Muscle layer of colon (tissue), 2 donors: ENCODE results near the gene POTEC.
"Not testable (repeated sequence)": the region's sequence is repeated elsewhere in the genome, so short reads cannot be mapped to it uniquely, and the experiment has no call there.

Experiments
- H3K27ac ChIP-seq: one replicate; pipeline ENCODE4 v1.7.0; 2013; ENCODE audit warnings: low read depth, mild to moderate bottlenecking, low read length, moderate library complexity
- H3K27me3 ChIP-seq, 2 donors: one replicate each; pipeline ENCODE4 v1.7.0; 2013; ENCODE audit warnings: low read length in 2 of 2, mild to moderate bottlenecking in 2 of 2; ENCODE audit not compliant: insufficient read depth in 2 of 2, control insufficient read depth in 1 of 2
- H3K36me3 ChIP-seq: one replicate; pipeline ENCODE4 v1.7.0; 2013; ENCODE audit warnings: mild to moderate bottlenecking, low read length; ENCODE audit not compliant: insufficient read depth
- H3K4me1 ChIP-seq: one replicate; pipeline ENCODE4 v1.7.0; 2013; ENCODE audit warnings: mild to moderate bottlenecking, low read length; ENCODE audit not compliant: insufficient read depth
- H3K4me3 ChIP-seq, 2 donors: one replicate each; pipeline ENCODE4 v1.7.0; 2013; ENCODE audit warnings: low read length in 2 of 2, low read depth in 1 of 2, mild to moderate bottlenecking in 1 of 2, moderate library complexity in 1 of 2
- H3K9ac ChIP-seq: one replicate; pipeline ENCODE4 v1.7.0; 2013; ENCODE audit warnings: low read length
- H3K9me3 ChIP-seq: one replicate; pipeline ENCODE4 v1.7.0; 2013; ENCODE audit warnings: mild to moderate bottlenecking, low read length
- donor health status: abdominal sarcoma.
- donor health status: Adenocarcinoma of cecum.

Gene POTEC

DNA sequence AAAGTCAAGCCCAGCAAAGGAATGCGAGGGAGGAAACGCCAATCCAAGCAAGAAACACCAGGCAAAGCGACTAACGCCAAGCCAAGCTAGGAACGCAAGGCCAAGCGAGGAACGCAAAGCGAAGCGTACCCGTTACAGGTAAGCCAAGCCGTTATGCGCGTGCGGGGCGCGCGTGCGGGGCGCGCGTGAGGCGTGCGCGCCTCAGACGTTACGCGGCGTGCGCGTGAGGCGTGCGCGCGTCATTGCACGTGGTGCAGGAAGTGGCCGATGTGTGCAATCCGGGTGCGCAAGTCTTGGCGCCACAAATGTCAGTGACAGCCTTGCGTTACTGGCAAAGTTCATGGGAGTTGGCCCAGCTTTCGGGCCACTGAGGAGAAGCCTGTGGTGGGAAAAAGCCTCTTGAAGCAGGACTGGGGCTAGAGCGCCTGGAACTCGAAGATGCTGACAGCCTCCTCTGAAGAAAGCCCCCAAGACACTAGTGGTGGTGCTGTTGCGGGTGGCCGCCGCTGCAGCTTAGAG lies at the start of gene POTEC:
TSS of gene POTEC (minus strand) at position 155 of the 519 bp plus-strand sequence. CDS start 454 bp downstream, outside the sequence.
- not testable (repeated sequence) for H3K9me3 ChIP-seq, H3K27me3 ChIP-seq, H3K4me1 ChIP-seq, H3K9ac ChIP-seq, H3K27ac ChIP-seq, H3K36me3 ChIP-seq, H3K4me3 ChIP-seq

DNA sequence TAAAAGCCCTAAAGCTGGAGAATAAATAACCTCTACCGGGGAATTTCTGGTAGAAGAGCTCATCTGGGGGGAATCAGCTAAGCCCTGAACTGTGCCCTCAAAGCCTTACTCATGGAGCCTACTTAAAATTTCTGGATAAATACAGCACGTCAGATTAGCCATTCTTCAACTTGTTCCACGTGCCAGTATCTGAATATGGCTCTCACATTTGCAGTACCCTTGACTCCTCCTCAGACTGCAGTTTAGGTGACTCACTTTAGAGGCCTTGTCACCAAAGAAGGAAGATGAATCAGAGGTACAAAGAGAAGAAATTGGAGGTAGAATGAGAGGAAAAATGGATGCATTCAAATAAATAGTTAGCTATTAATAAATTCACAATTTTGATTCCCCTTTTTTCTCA lies 34.6 kb upstream of the POTEC start:
- no peak overlapping the region for H3K4me3 ChIP-seq
- no peaks in the 10 kb centered on the region for H3K27me3 ChIP-seq
- H3K4me1 ChIP-seq, result no peaks in the 10 kb centered on the region
- H3K9ac ChIP-seq, result no peak overlapping the region
- no peaks in the 10 kb centered on the region for H3K9me3 ChIP-seq
- no peak overlapping the region for H3K27ac ChIP-seq
- no peaks in the 10 kb centered on the region for H3K36me3 ChIP-seq

DNA sequence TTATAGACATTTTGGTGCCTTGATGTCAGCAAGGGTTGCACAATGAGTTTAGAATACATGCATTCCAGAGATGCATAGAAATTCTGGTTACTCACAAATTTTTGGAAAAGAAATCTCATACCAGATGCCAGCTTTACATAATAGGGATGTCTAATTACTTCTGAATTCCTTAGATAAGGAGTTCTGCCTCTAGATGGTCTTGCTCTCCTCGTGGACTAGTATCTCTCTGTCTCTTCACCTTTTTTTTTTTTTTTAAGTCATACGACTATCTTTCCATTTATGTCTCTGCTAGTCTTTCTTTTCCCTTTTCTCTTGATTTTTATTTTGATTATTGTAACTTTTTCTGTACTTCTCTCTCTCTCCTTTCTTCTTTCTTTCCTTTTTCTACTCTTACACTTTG lies 16.1 kb upstream of the POTEC start:
- H3K4me3 ChIP-seq, H3K36me3 ChIP-seq, H3K27ac ChIP-seq, H3K9me3 ChIP-seq, H3K4me1 ChIP-seq, H3K9ac ChIP-seq, H3K27me3 ChIP-seq: not testable (repeated sequence)

DNA sequence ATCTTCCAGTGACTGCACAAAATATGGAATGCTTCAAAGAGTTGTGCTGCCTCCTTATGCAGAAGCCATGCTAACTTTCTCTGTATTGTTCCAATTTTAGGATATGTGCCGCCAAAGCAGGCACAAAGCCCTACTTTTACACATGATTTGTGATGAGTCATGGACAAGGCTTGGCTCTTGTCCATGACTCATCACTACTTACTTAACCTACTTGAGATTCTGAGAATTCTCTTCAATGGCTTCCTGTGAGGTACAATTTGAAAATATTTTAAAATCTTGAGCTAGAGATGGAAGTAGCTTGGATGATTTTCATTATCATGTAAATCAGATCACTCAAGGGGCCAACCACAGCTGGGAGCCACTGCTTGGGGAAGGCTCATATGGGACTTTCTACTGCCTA lies 11.7 kb downstream of the POTEC start:
- not testable (repeated sequence) for H3K9ac ChIP-seq, H3K27ac ChIP-seq, H3K27me3 ChIP-seq, H3K4me3 ChIP-seq, H3K9me3 ChIP-seq, H3K4me1 ChIP-seq, H3K36me3 ChIP-seq

DNA sequence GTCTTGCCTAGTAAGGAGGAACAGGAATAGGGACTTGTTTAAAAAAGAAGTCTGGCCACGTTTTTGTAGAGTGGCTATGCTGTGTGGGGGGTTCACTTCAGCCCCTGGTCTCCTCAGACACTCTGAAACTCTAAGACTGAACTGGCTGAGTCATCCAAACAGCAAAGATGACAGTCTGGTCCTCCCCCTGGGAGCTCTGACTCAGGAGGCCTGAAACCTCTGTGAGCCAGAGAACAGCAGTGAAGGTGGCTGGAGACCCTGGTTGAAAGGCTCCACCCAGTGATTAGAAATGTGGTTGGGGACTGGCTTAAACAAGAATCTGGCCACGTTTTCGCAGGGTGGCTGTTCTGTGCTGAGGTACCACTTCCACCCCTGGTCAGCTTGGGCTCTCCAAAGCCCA lies 32.7 kb downstream of the POTEC start:
- H3K4me3 ChIP-seq, H3K36me3 ChIP-seq, H3K9me3 ChIP-seq, H3K9ac ChIP-seq, H3K4me1 ChIP-seq, H3K27me3 ChIP-seq, H3K27ac ChIP-seq: not testable (repeated sequence)

DNA sequence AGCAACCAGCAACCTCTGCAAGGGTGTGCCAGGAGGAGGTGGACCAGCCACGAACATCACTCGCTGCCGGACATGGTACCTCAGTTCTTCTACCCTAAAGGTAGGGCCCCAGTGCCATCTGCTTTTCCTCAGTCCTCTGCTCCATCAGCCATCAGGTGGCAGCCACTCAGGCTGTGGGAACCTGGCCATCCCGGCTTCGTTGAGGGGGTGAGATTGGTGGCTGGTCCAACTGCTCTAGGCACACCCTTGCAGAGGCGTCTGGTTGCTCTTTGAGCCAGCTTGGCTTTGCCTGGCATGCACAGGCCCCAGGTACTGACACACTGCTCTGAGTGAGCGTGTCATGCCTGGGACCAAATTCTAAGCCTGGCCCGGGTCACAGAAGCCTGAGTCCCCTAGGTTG lies 39.7 kb downstream of the POTEC start:
- H3K4me1 ChIP-seq, H3K27me3 ChIP-seq, H3K27ac ChIP-seq, H3K9ac ChIP-seq, H3K36me3 ChIP-seq, H3K9me3 ChIP-seq, H3K4me3 ChIP-seq: not testable (repeated sequence)

DNA sequence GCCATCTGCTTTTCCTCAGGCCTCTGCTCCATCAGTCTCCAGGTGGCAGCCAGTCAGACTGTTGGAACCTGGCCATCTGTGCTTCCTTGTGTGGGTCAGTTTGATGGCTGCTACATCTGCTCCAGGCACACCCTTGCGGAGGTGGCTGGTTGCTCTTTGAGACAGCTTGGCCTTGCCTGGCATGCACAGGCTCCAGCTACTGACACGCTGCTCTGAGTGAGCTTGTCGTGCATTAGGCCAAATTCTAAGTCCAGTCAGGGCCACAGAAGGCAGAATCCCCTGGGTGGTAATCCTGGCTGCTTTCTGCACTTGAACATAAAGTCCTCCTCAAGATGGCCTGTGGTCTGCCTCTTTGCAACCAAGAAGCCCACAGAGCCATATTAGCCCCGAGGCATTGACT lies 41.5 kb downstream of the POTEC start:
- H3K9me3 ChIP-seq, H3K27ac ChIP-seq, H3K4me1 ChIP-seq, H3K9ac ChIP-seq, H3K27me3 ChIP-seq, H3K36me3 ChIP-seq, H3K4me3 ChIP-seq: not testable (repeated sequence)

DNA sequence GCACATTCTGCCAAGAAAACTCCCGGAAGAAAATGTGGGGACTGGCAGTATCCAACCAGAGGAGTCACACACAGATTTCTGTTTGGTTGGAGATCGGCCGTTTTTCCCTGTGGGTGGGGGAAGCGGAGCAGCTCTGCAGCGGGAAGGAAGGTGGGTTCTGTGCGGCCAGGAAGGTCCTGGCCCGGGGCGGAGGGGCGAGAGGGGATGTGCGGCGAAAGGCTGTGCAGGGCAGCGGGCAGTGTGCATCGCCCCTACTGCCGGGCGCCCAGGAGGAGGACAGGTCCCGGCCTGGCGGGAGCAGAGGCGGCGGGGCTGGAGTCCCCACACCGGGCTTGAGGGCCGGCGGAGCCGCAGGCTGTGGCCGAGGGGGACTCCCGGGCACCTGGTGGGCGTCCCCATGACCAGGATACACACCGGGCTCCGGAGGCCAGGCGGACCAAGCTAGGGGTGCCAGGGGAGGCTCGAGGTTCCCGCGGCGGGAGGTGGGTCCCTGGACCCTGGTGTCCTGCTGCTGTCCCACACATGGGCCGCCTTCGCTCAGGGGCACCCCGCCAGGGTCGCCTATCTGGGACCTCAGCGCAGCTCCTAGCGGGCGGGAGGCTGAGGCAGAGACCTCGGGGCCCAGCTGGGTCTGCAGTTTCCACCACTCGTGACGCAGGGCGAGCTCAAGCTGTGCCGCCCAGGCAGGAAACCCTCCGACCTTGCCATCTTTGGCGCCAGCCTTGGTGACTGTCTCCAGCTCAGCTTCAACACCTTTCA lies 54.0 kb downstream of the POTEC start:
- not testable (repeated sequence) for H3K9ac ChIP-seq, H3K27me3 ChIP-seq, H3K4me1 ChIP-seq, H3K9me3 ChIP-seq, H3K36me3 ChIP-seq, H3K27ac ChIP-seq, H3K4me3 ChIP-seq

DNA sequence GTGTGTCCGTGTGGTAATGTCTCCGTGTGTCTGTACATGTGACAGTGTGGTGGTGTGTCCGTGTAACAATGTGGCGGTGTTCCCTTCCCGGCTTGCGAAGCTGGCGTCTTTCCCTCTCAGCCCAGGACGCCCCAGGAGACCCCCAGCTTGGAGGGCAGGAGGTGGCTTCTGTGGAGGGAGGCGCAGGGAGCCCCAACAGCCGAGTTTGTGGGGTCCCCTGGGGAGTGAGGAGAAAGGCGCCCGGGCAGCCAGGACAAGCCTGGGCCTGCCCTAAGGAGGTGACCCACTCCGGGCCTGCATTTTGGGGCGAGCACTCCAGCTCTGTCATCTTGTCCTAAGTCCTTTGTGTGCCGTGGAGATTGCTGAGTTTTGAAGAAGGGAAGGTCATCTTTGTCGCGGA lies 54.6 kb downstream of the POTEC start:
- H3K4me1 ChIP-seq, H3K36me3 ChIP-seq, H3K9me3 ChIP-seq, H3K27me3 ChIP-seq, H3K4me3 ChIP-seq, H3K9ac ChIP-seq, H3K27ac ChIP-seq: not testable (repeated sequence)

DNA sequence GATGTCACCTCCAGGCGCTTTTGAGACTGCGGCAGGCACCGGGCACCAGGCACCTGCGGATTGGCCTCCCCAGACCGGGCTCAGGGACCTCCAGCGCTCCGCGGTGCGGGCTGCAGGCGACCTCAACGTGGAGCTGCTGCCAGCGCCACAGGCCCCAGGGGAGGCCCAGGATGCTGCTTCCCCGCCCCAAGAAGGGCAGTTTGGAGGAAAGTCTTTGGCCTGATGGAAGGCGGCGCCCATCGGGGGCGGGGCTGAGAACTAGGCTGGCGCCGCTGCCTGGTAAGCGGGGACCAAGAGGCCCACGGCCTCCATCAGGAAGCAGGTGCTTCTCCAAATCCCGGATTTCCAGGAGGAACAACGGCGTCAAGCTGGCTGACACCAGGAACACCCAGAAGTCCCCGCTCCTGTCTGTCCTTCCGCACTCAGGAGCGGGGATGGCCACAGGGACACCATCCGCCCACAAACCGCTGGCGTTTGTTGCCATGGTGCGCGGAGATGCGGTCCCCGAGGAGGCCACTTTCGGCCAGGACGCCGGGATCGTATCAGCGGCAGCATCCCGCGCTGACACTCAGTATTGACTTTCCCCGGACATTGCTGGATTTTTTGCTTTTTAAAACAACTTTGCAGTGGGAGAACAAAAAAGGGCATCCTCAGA lies 56.3 kb downstream of the POTEC start:
- not testable (repeated sequence) for H3K9me3 ChIP-seq

DNA sequence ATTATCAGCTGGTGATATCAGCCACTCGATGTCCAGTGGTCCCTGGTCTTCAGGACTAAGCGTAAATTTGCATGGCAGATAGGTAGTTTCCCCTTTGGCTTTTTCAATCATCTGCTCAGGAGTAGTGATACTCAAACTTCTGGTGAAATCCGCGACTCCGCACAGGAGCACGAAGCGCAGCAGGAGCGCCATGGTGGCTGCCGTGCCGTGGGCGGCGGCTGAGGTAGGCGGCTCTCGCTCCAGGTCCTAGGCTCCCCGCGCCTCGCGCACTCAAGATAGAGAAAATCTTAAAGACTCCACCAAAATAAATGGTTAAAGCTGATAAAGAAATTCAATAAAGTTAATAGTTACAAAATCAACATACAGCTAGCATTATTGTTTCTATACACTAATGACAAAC lies 64.3 kb downstream of the POTEC start:
- H3K9ac ChIP-seq, H3K36me3 ChIP-seq, H3K4me3 ChIP-seq, H3K9me3 ChIP-seq, H3K27ac ChIP-seq, H3K27me3 ChIP-seq, H3K4me1 ChIP-seq: not testable (repeated sequence)

More for the DNA sequence above, 56.3 kb downstream of the POTEC start:
- not testable (repeated sequence) for H3K9ac ChIP-seq, H3K4me3 ChIP-seq, H3K36me3 ChIP-seq, H3K4me1 ChIP-seq, H3K27ac ChIP-seq, H3K27me3 ChIP-seq

DNA sequence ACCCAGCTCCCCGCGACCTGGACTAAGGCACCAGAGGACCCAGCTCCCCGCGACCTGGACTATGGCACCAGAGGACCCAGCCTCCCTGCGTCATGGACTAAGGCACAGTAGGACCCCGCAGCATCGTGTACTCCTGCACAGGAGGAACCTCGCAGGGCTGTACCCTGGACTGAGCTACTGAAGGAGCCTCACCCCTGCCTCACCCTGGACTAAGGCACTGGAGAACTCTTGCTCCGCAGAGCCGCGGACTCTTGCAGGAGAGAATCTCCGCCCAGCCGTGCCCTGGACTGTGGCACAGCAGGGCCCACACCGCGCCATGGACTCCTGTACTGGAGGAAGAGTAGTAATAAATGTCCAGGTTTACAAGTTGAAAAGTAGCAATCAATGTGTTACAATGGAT lies 67.9 kb downstream of the POTEC start:
- not testable (repeated sequence) for H3K27me3 ChIP-seq, H3K4me3 ChIP-seq, H3K9ac ChIP-seq

More for the DNA sequence above, 67.9 kb downstream of the POTEC start:
- H3K4me1 ChIP-seq, H3K27ac ChIP-seq, H3K9me3 ChIP-seq, H3K36me3 ChIP-seq: not testable (repeated sequence)
